H1 (cell line): ENCODE data around the gene CSH1. TPM values are rescaled to one million over a fixed set of nuclear protein-coding genes. Genes with fewer than 3 reads are reported as not detected.

Source experiments
- CTCF ChIA-PET: fragments of 300-600 bp; sonication (Branson Sonifier 250); formaldehyde crosslinking; loops from one replicate; lab custom pipeline; 2021; ENCODE audit not compliant: partially characterized antibody; lab: Charles Lee
- POLR2A ChIA-PET: fragments of 300-600 bp; sonication (Branson Sonifier 250); formaldehyde crosslinking; loops from one replicate; lab custom pipeline; 2021; ENCODE audit warnings: inconsistent platforms; ENCODE audit not compliant: partially characterized antibody; lab: Charles Lee
- DNase-seq, 2 experiments: peaks; one replicate each; pipeline versions ENCODE4 v3.0.0 to v3.0.0-alpha.2; 2010 to 2022; ENCODE audit warnings: low spot score in 2 of 2, low read depth in 1 of 2, mixed read lengths in 1 of 2
- FAIRE-seq: peaks from 2 replicates; lab custom pipeline; 2011; peaks lifted over from hg19 to GRCh38; lab: Jason Lieb, UNC
- H2AFZ ChIP-seq: 2 replicates; pipeline ENCODE4 v1.8.1; 2012; ENCODE audit warnings: low read length, inconsistent platforms
- H2AK5ac ChIP-seq: 2 replicates; pipeline ENCODE4 v1.6.1; 2013; ENCODE audit warnings: low read depth, low read length
- H2BK120ac ChIP-seq: replicated peaks from 2 replicates; pipeline ENCODE3; 2013; ENCODE audit warnings: low read depth, low read length, inconsistent platforms
- H2BK12ac ChIP-seq: 2 replicates; pipeline ENCODE4 v1.6.1; 2013; ENCODE audit warnings: low read depth, low read length
- H2BK15ac ChIP-seq: 2 replicates; pipeline ENCODE4 v1.6.1; 2013; ENCODE audit warnings: low read length
- H2BK20ac ChIP-seq: 2 replicates; pipeline ENCODE4 v1.6.1; 2013; ENCODE audit warnings: low read length
- H2BK5ac ChIP-seq: 2 replicates; pipeline ENCODE4 v1.6.1; 2013; ENCODE audit warnings: low read depth, low read length
- H3K14ac ChIP-seq: 2 replicates; pipeline ENCODE4 v1.6.1; 2013; ENCODE audit warnings: inconsistent platforms; ENCODE audit not compliant: insufficient read length
- H3K18ac ChIP-seq: 2 replicates; pipeline ENCODE4 v1.6.1; 2013; ENCODE audit warnings: low read length; ENCODE audit errors: extremely low read depth
- H3K23ac ChIP-seq: 2 replicates; pipeline ENCODE4 v1.6.1; 2013; ENCODE audit warnings: inconsistent platforms; ENCODE audit not compliant: insufficient read length
- H3K23me2 ChIP-seq: 2 replicates; pipeline ENCODE4 v1.6.1; 2013; ENCODE audit warnings: low read depth, low read length
- H3K27ac ChIP-seq: 2 replicates; pipeline ENCODE4 v1.6.1; 2011; ENCODE audit warnings: low read depth, low read length, inconsistent platforms
- H3K27me3 ChIP-seq, 4 experiments: replicated peaks in 1 of 4; 1 replicate in 1 of 4; 2 replicates in 3 of 4; pipeline versions ENCODE4 v1.6.1 to v1.8.1; 2011 to 2013; ENCODE audit warnings: low read length in 3 of 4, mild to moderate bottlenecking in 3 of 4, inconsistent platforms in 2 of 4, mixed read lengths in 2 of 4, moderate library complexity in 1 of 4; ENCODE audit not compliant: control insufficient read depth in 3 of 4, insufficient read depth in 3 of 4; ENCODE audit errors: extremely low read depth in 1 of 4
- H3K36me3 ChIP-seq, 4 experiments: 2 replicates each; pipeline versions ENCODE4 v1.6.1 to v1.8.1; 2011 to 2013; ENCODE audit warnings: mild to moderate bottlenecking in 4 of 4, low read length in 3 of 4, moderate library complexity in 2 of 4, control low read depth in 1 of 4, inconsistent platforms in 1 of 4; ENCODE audit not compliant: insufficient read depth in 4 of 4, control insufficient read depth in 2 of 4
- H3K4ac ChIP-seq: replicated peaks from 2 replicates; pipeline ENCODE3; 2013; ENCODE audit warnings: low read length, low read depth, mixed read lengths, inconsistent platforms; ENCODE audit not compliant: insufficient read length
- H3K4me1 ChIP-seq, 4 experiments: replicated peaks in 1 of 4; 1 replicate in 1 of 4; 2 replicates in 3 of 4; pipeline versions ENCODE4 v1.6.1 to v1.8.1; 2011 to 2013; ENCODE audit warnings: low read length in 3 of 4, inconsistent platforms in 2 of 4, mixed read lengths in 1 of 4; ENCODE audit not compliant: insufficient read depth in 4 of 4, control insufficient read depth in 3 of 4
- H3K4me2 ChIP-seq, 2 experiments: 2 replicates each; pipeline versions ENCODE4 v1.6.1 to v1.8.1; 2011 to 2013; ENCODE audit warnings: low read depth in 2 of 2, low read length in 2 of 2, control low read depth in 1 of 2, inconsistent platforms in 1 of 2, mild to moderate bottlenecking in 1 of 2; ENCODE audit not compliant: insufficient read depth in 1 of 2
- H3K4me3 ChIP-seq, 4 experiments: fragments of 200-600, 300-600 bp in 1 of 4; sonication (generic), shearing (Covaris generic), sonication (Bioruptor Twin) in 1 of 4; 2 replicates each; pipeline versions ENCODE4 v1.5.1 to v1.8.1; 2011 to 2016; ENCODE audit warnings: low read length in 4 of 4, low read depth in 3 of 4, control low read depth in 2 of 4, inconsistent platforms in 2 of 4, mild to moderate bottlenecking in 2 of 4, mixed read lengths in 1 of 4, moderate library complexity in 1 of 4; ENCODE audit not compliant: insufficient read depth in 2 of 4; ENCODE audit errors: extremely low read depth in 1 of 4
- H3K56ac ChIP-seq: replicated peaks from 2 replicates; pipeline ENCODE3; 2013; ENCODE audit warnings: low read depth, mild to moderate bottlenecking, mixed read lengths, low read length, inconsistent platforms; ENCODE audit not compliant: insufficient read length
- H3K79me1 ChIP-seq: 2 replicates; pipeline ENCODE4 v1.6.1; 2013; ENCODE audit warnings: low read depth, low read length, control low read depth
- H3K79me2 ChIP-seq, 2 experiments: 2 replicates each; pipeline versions ENCODE4 v1.6.1 to v1.8.1; 2012 to 2013; ENCODE audit warnings: low read length in 2 of 2, mild to moderate bottlenecking in 2 of 2, inconsistent platforms in 1 of 2; ENCODE audit not compliant: insufficient read depth in 2 of 2, control insufficient read depth in 1 of 2
- H3K9ac ChIP-seq, 4 experiments: replicated peaks in 1 of 4; 1 replicate in 1 of 4; 2 replicates in 3 of 4; pipeline versions ENCODE4 v1.6.1 to v1.8.1; 2011 to 2013; ENCODE audit warnings: low read depth in 3 of 4, low read length in 3 of 4, control low read depth in 2 of 4, mild to moderate bottlenecking in 2 of 4, moderate library complexity in 2 of 4, inconsistent platforms in 1 of 4; ENCODE audit errors: extremely low read depth in 1 of 4
- H3K9me3 ChIP-seq, 2 experiments: 2 replicates each; pipeline versions ENCODE4 v1.6.1 to v1.8.1; 2012 to 2013; ENCODE audit warnings: mild to moderate bottlenecking in 2 of 2, moderate library complexity in 2 of 2, control low read depth in 1 of 2, inconsistent platforms in 1 of 2, low read depth in 1 of 2, low read length in 1 of 2, mixed read lengths in 1 of 2; ENCODE audit not compliant: insufficient read depth in 2 of 2
- H4K20me1 ChIP-seq, 2 experiments: replicated peaks in 1 of 2; 2 replicates each; pipeline versions ENCODE3 to v1.8.1; 2011 to 2013; ENCODE audit warnings: inconsistent platforms in 2 of 2, low read length in 2 of 2, mild to moderate bottlenecking in 1 of 2; ENCODE audit not compliant: insufficient read depth in 2 of 2, control insufficient read depth in 1 of 2
- H4K5ac ChIP-seq: 2 replicates; pipeline ENCODE4 v1.6.1; 2013; ENCODE audit warnings: low read length, low read depth, mixed read lengths, inconsistent platforms; ENCODE audit not compliant: insufficient read length
- H4K8ac ChIP-seq: 2 replicates; pipeline ENCODE4 v1.8.0; 2013; ENCODE audit warnings: mild to moderate bottlenecking, moderate library complexity, low read length, inconsistent platforms; ENCODE audit not compliant: insufficient read depth; ENCODE audit errors: extremely low read depth
- H4K91ac ChIP-seq: replicated peaks from 2 replicates; pipeline ENCODE3; 2013; ENCODE audit warnings: low read length, mixed read lengths, inconsistent platforms; ENCODE audit not compliant: insufficient read length
- CHD1 ChIP-seq: IDR thresholded peaks from 2 replicates; pipeline ENCODE4 v1.6.1; 2012; ENCODE audit warnings: low read depth, low read length, improper control_type of control experiment
- CTCF ChIP-seq, 3 experiments: IDR thresholded peaks; 1 replicate in 2 of 3; 2 replicates in 1 of 3; pipeline versions ENCODE4 v1.5.1 to v1.6.1; 2011; ENCODE audit warnings: low read length in 3 of 3, mild to moderate bottlenecking in 3 of 3, inconsistent platforms in 2 of 3, low read depth in 1 of 3, moderate library complexity in 1 of 3; ENCODE audit not compliant: insufficient read depth in 1 of 3; ENCODE audit errors: control extremely low read depth in 1 of 3
- EZH2 ChIP-seq: fragments of 200-600 bp; sonication (generic); IDR thresholded peaks from 2 replicates; pipeline ENCODE4 v1.7.1; 2012; ENCODE audit warnings: low read depth, mild to moderate bottlenecking, moderate library complexity, low read length, inconsistent platforms; ENCODE audit not compliant: severe bottlenecking
- JUND ChIP-seq: IDR thresholded peaks from 2 replicates; pipeline ENCODE4 v1.6.1; 2011; ENCODE audit warnings: mild to moderate bottlenecking, improper control_type of control experiment, low read length
- POLR2AphosphoS5 ChIP-seq: IDR thresholded peaks from 2 replicates; pipeline ENCODE4 v1.6.1; 2011; ENCODE audit warnings: low read depth, low read length
- RXRA ChIP-seq: IDR thresholded peaks from 2 replicates; pipeline ENCODE4 v1.6.1; 2011; ENCODE audit warnings: low read depth, mild to moderate bottlenecking, low read length, moderate library complexity; ENCODE audit not compliant: insufficient read depth
- SP1 ChIP-seq: IDR thresholded peaks from 2 replicates; pipeline ENCODE4 v1.6.1; 2011; ENCODE audit warnings: low read depth, low read length
- SP4 ChIP-seq: IDR thresholded peaks from 2 replicates; pipeline ENCODE4 v1.6.1; 2012; ENCODE audit warnings: low read length, inconsistent platforms
- TEAD4 ChIP-seq: IDR thresholded peaks from 2 replicates; pipeline ENCODE4 v1.6.1; 2012; ENCODE audit warnings: low read depth, low read length, inconsistent platforms, mixed read lengths
- ZNF274 ChIP-seq: IDR thresholded peaks from 2 replicates; pipeline ENCODE4 v1.7.0; 2012; ENCODE audit warnings: low read length, borderline replicate concordance; ENCODE audit errors: extremely low read depth
- WGBS, 2 experiments: shearing (Covaris generic) in 1 of 2; methylation state at CpG; one replicate each; pipeline versions ENCODE4 v1.1.6 to v1.1.7; 2013 to 2015; ENCODE audit warnings: low lambda C conversion rate in 2 of 2, mixed read lengths in 2 of 2, inconsistent platforms in 1 of 2, low coverage in 1 of 2, missing lambda C conversion rate in 1 of 2; ENCODE audit not compliant: insufficient replicate concordance in 2 of 2, insufficient coverage in 1 of 2, insufficient read length in 1 of 2; ENCODE audit errors: extremely low coverage in 1 of 2, missing lambda C conversion rate in 1 of 2; 5-methylcytosine and 5-hydroxymethylcytosine counted together
- polyA plus RNA-seq, 7 experiments: library from polyadenylated mRNA; depleted of rRNA in 3 of 7; stranded (reverse) in 5 of 7; unstranded in 2 of 7; fragments of >200 nt in 5 of 7; fragments of 200-250 nt in 2 of 7; gene quantifications; 1 replicate in 5 of 7; 2 replicates in 1 of 7; 4 replicates in 1 of 7; pipeline versions ENCODE4 v1.2.1 to v1.2.3, GENCODE V29; 2011 to 2013; ENCODE audit warnings: missing spikeins in 2 of 7, mixed read lengths in 2 of 7
- total RNA-seq: library from RNA; stranded (reverse); fragmentation: NEBNext Ultra II Directional; extraction: Animal tissue kit (Norgen Biotek cat#: 25700); gene quantifications from 2 replicates; pipeline ENCODE4 v1.2.1, GENCODE V29; 2021

The CSH1 gene
- total and polyA plus RNA-seq, 2 of the 8 experiments (the other 6 are each of a cell fraction or from before 2014, with no cell fraction given): 0.12 TPM; not detected in 1

DNA sequence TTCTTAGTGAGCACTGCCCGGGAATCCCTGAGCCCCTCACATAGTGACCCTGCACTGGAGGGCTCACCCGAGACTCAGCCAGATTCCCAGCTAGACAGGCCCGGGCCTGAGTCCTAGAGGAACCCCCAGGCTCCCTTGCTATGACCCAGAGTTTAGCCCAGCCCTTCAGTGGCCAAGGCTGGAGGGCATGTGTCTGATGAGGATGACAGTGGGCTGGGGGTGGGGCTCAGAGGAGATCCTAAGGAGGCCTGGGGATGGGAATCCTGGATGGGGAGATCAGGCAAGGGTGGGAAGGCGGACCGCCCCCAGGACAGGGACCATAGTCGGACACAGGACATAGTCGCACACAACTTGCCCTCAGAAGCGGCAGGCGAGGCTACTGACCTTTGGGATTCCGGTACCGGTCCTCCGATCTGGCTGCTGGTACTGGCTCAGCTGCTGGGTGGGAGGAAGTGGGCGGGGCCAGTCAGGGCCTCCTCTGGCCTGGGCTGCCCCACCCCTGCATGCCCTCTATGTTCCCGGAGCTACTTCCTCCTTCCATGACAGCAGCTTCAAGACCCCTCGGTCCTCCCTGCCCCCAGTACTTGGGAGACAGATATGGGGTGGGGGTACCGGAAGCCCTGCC is 34.7 kb upstream of the CSH1 start:
- H2AFZ ChIP-seq: 0 out of 2 replicates have a peak overlapping the region, but pooled peaks have one; percentile 77
- peak in 1 of 2 experiments; percentile 75 for DNase-seq
- TF ChIP-seq ZNF274: no peak
- no peak for TF ChIP-seq SP1
- TF ChIP-seq POLR2AphosphoS5: no peak
- TF ChIP-seq SP4: no peak
- no peak for TF ChIP-seq JUND
- TF ChIP-seq RXRA: no peak
- TF ChIP-seq CTCF (IDR thresholded peaks at IDR 0.05; ENCODE audit: control extremely low read depth in 1 of 3, insufficient read depth in 1 of 3, low read depth in 1 of 3, low read length in 3 of 3): no peak
- TF ChIP-seq TEAD4: no peak
- no peak for TF ChIP-seq EZH2
- TF ChIP-seq CHD1: no peak

More for the DNA sequence above, 34.7 kb upstream of the CSH1 start:
- H3K27me3 ChIP-seq: no peaks in the 10 kb centered on the region
- H3K79me2 ChIP-seq: no peaks in the 10 kb centered on the region
- H3K56ac ChIP-seq: no peak overlapping the region
- 0 out of 2 replicates have a peak overlapping the region, but pooled peaks have one; percentile 53 for H2BK15ac ChIP-seq
- no peak overlapping the region for H2BK20ac ChIP-seq
- no peak overlapping the region for H4K8ac ChIP-seq
- no peak overlapping the region for H3K4me3 ChIP-seq
- no peak overlapping the region for H4K91ac ChIP-seq
- no peaks in the 10 kb centered on the region for H3K9me3 ChIP-seq
- no peak overlapping the region for H3K27ac ChIP-seq
- H3K36me3 ChIP-seq: no peaks in the 10 kb centered on the region
- H2BK12ac ChIP-seq: peak overlapping the region; percentile 63; the same call in 1 of the 2 replicates
- H3K14ac ChIP-seq: no peak overlapping the region
- H2AK5ac ChIP-seq: no peak overlapping the region
- H3K4me2 ChIP-seq: peak overlapping the region; percentile 3 to 32; a peak in 2 of 4 replicates
- peak overlapping the region; percentile 86; the same call in 1 of the 2 replicates for H2BK5ac ChIP-seq
- no peak overlapping the region for H4K5ac ChIP-seq
- H2BK120ac ChIP-seq: no peak overlapping the region
- H3K79me1 ChIP-seq: no peaks in the 10 kb centered on the region
- no peak for FAIRE-seq
- CTCF ChIA-PET: interaction anchor here (0.6 to 11.4 kb wide), 10 partner anchors 9 to 1215 kb away, joined by 3 to 164 read pairs (median 6); partner anchors contain the start of genes CSHL1, GH1 and GH2
- H3K4ac ChIP-seq: no peak overlapping the region
- no peaks in the 10 kb centered on the region for H3K23me2 ChIP-seq
- no peak overlapping the region for H3K9ac ChIP-seq
- POLR2A ChIA-PET: interaction anchor here (0.7 to 3.3 kb wide), 3 partner anchors 9 to 30 kb away, joined by 3 to 9 read pairs (median 8); no protein-coding TSS in a partner anchor
- 85% methylated on average over 13 of the region's 16 CpGs; no CpG with 5 or more reads in 1 of the 2 experiments for WGBS, 2 experiments
- peaks cover 0 to 16% (median 12%) of the 10 kb centered on the region in 4 experiments; a peak in 6 of 7 replicates for H3K4me1 ChIP-seq
- H3K18ac ChIP-seq: no peak overlapping the region
- no peaks in the 10 kb centered on the region for H4K20me1 ChIP-seq
- H3K23ac ChIP-seq: no peak overlapping the region
